NCI-H2196 (cell line): ENCODE measurements around the gene TNNC2.
"Not testable (repeated sequence)": the region's sequence is repeated elsewhere in the genome, so short reads cannot be mapped to it uniquely, and the experiment has no call there.

Source experiments
- DNase-seq: peaks from one replicate; lab custom pipeline; 2025; ENCODE audit not compliant: unreplicated experiment; lab: John Stamatoyannopoulos, UW

TNNC2 gene

DNA sequence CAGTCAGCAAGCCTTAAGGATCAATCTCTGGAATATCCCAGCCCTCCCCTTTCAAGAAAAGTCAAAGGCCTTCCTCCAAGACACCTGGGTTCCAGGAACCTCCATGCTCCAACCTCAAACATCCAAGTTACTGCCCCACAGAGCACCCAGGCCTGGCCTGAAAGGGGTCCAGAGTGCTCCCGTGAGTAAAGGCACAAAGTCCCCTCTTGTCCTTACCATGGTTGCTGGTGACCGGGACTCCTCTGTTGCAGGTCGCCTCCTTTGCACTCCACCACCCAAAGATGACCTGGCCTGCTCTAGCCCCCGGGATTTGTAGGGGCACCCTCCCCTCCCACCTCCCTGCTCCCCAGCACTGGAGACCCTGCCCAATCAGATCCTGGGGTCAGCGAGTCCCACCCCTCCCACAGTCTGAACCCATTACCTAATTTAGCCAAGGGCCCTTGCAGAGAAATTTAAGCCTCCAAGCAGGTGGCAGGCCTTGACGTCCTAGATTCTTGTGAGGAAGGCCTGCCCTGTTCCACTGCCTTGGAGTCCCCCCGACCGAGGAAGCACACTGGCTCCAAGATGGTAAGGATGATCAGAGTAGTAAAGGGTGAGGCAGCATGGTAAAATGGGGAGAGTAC lies at the start of gene TNNC2:
Gene TNNC2 (minus strand): TSS at position 283 of the 623 bp plus-strand sequence. CDS start 64 bp downstream, at position 219.
- DNase-seq = no peak

DNA sequence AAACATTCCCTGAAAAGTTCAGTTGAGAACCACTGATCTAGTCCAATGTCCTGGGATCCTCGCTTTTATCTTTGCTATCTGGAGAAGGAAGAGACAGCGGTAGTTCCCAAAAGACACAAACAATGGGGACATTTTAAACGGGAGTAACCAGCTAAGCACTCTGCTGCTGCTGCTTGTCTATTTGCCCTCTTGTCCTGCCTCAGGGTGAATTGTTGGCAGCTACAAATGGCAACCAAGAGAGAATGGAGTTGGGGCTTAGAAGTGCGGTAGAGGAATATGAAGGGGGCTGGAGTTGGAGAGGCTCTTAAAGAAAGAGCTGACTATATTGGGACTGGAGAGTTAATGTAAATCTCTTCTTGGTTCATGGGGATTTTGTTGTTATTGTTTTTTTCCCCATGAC lies 47.5 kb upstream of the TNNC2 start:
- DNase-seq = no peak

DNA sequence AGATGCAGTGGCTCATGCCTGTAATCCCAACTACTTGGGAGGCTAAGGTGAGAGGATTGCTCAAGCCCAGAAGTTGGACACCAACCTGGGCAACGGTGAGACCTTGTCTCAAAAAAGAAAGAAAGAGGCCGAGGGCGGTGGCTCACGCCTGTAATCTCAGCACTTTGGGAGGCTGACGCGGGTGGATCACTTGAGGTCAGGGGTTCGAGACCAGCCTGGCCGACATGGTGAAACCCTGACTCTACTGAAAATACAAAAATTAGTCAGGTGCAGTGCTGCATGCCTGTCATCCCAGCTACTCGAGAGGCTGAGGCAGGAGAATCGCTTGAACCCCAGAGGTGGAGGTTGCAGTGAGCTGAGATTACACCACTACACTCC lies 47.0 kb upstream of the TNNC2 start:
- not testable (repeated sequence) for DNase-seq

DNA sequence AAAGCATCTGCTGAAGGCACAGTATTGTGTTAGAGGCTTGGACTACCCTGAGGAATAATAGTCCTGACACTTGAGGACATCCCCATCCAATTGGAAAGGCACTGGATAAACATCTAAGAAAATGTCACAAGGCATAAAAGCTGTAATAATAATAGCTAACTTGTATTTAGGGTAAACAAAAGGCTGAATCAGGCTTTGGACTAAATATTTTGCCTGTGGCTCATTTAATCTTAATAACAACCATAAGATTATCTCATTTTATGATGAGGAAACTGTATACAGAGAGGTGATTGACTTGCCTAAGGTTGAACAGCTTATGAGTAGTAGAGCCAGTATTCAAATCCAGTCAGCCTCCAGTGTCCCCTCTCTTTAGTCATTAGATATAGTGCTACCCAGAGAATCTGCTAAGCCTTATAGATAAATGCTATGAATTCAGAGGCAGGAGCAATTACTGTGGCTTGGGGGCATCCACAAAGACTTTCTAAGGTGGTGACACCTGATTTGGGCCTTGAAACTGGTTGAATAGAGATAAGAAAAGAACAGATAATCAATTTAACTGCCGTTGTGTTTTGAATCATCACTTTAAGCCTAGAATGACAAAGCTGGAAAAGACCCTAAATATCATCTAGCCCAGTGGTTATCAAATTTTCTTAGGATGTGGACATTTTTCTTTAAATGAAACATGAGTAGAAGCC lies 46.4 kb upstream of the TNNC2 start:
- DNase-seq = no peak

DNA sequence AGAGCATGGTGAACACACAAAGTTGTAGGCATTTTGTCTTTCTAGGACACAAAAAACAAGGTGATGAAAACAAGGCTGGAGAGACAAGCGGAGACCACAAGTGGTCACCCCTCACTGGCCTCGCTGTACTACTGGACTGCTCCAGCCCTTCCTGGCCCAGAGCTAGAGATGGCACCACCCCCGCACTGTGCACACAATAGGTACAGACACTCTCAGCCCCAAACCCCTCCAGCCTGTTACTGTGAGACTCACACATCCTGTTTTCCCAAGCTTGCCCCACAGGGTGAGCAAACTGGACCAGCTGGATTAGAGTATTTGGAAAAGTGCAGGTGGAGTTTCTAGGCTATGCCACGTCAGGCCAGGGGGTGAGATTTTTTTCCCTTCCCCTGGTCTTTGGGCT lies 45.5 kb upstream of the TNNC2 start:
- no peak for DNase-seq

DNA sequence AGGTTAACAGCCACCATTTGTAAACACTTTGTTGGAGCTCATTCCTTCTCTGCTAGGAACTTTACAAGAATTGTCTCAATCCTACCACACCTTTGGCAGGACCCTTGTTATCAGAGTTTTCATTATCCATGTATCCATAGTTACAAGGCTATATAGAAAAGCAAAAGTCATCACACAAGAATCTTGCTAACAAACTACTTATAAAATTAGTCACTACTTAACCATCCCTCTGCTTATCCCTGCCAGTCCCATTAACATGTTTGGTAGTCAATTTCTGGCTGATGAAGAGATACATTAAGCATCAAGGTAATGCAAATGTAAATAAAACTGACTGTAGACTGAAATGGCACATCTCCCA lies 40.7 kb upstream of the TNNC2 start:
- no peak for DNase-seq

DNA sequence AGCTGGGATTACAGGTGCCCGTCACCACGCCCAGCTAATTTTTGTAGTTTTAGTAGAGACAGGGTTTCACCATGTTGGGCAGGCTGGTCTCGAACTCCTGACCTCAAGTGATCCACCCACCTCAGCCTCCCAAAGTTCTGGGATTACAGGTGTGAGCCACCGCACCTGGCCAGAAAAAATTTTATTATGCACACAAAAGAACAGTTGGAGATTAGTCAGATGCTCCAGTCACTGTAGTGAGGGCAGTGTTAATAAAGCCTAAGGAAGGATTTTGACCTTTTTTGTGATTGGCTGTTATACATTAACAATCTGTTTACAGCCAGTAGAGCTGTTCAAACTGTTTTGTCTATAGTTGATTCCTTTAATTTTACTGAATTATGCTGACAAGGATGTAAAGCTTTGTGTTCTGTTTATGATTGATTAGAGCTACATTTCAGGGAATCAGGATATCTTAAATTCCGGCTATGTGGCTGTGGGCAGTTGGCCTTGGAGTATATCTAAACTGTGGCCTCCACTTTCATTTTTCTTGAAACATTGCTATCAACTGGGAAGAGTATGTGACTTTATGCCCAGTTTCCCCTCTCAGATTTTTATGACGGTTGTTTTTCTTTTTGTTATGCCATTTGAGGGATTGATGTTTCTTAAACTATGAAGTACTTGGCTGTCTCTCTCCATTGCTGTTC lies 40.2 kb upstream of the TNNC2 start:
- DNase-seq = no peak

DNA sequence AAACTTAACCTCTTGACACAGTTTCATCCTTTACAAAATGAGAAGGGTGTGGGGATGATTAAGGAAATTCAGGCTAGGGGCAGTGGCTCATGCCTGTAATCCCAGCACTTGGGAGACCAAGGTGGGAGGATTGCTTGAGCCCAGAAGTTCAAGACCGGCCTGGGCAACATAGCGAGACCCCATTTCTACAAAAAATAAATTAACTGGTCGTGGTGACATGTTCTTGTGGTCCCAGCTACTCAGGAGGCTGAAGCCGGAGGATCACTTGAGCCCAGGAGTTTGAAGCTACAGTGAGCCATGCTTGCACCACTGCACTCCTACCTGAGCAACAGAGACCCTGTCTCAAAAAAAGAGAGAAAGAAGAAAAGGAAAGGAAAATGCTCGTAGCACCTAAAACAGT lies 39.3 kb upstream of the TNNC2 start:
- DNase-seq = no peak

DNA sequence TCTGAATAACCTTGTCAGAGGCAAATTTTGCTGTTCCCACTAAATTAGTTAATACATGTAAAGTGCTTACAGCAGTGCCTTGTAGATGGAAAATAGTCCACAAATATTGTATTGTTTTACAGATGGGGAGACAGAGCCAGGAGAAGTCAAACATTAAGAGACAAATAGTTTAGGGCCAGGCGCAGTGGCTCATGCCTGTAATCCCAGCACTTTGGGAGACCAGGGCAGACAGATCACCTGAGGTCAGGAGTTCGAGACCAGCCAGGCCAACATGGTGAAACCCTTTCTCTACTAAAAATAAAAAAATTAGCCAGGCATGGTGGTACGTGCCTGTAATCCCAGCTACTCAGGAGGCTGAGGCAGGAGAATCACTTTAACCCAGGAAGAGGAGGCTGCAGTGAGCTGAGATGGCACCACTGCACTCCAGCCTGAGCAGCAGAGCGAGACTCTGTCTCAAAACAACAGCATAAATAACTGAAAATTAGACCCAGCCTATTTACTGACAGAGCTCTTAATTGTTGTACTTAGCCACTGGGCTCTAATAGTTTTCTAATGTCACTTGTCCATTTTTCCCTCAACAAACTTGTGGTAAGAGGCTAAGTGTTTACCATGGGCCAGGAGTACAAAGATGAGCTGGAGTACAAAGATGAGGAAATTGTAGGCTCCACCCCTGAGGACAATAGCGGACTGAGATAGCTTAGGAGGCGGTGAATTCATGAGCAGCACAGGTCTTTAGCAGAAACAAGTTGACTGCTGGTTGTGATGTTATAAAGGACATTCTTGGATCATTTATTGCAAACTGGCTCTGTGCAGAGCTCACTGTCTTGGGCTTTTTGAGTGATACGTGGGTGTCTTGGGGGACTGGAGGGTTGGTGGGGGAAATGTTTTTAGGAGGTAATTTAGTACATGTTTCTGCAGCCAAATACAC lies 36.7 kb upstream of the TNNC2 start:
- no peak for DNase-seq

DNA sequence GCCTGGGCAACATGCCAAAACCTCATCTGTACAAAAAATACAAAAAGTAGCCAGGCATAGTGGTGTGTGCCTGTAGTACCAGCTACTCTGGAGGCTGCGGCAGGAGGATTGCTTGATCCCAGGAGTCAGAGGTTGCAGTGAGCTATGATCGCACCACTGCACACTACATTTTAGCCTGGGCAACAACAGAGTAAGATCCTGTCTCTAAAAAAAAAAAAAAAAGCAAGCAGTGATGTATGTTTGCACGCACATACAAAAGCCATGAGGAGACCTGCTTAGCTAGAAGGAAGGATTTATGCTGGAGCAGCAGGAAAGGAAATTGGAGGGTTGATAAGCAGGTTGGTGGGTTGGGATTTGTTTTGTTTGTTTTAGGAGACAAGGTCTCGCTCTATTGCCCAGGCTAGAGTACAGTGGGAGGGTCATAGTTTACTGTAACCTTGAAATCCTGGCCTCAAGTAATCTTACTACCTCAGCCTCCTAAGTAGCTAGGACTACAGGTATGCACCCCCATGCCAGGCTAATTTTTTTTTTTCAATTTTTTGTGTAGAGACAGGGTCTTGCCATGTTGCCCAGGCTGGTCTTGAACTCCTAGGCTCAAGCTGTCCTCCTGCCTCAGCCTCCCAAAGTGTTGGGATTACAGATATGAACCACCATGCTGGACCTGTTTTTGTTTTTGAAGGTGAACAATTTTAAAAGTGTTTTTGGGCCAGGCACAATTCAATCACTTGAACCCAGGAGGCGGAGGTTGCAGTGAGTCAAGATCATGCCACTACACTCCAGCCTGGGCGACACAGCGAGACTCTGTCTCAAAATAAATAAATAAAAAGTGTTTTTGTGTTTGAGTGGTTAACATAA lies 34.3 kb upstream of the TNNC2 start:
- peak; percentile 23 for DNase-seq

DNA sequence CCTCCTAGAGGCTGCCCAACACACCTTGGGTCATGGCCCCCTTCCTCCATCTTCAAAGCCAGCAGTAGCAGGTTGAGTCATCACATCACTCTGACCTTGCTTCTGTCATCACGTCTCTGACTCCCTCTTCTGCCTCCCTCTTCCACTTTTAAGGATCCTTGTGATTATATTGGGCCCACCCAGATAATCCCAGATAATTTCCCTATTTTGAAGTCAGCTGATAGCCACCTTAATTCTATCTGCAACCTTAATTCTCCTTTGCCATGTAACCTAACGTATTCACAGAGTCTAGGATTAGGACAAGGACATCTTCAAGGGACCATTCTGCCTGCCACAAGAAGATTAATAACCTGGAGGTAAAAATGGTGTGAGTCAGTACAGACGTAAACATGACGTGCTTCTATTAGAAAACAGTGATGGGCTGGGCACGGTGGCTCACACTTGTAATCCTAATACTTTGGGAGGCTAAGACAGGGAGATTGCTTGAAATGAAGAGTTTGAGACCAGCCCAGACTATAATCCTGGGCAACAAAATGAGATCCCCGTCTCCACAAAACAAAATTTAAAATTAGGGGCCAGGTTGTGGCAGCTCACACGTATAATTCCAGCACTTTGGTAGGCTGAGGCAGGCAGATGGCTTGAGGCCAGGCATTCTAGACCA lies 33.6 kb upstream of the TNNC2 start:
- no peak for DNase-seq

DNA sequence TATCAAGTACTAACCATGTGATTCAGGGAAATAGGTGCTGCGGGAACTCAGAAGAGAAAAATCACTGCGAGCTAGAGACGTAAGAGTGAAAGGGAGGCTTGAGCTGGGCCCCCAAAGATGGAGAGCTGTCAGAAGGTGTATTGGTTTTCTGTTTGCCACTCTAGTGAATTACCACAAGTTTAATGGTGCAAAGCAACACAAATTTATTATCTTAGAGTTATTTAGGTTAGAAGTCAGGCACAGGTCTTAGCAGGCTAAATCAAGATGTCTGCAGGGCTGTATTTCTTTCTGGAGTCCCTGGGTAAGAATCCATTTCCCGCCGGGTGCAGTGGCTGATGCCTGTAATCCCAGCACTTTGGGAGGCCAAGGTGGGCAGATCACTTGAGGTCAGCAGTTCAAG lies 32.8 kb upstream of the TNNC2 start:
- no peak for DNase-seq

DNA sequence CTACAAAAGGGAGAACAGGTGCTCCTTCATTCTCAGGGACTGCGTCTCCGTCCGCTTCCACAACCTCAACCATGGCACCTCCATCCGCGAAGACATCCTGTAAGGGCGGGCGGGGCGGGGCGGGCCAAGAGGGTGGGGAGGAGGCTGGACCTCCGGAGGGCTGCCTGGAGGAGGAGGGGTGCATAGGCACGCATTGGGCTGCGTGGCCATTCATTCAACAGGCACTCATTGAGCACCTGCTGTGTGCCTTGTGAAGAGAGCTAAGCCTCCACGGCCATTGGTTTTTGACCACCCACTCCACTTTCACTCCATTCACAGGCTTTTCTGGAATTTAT lies 30.7 kb upstream of the TNNC2 start:
- no peak for DNase-seq

DNA sequence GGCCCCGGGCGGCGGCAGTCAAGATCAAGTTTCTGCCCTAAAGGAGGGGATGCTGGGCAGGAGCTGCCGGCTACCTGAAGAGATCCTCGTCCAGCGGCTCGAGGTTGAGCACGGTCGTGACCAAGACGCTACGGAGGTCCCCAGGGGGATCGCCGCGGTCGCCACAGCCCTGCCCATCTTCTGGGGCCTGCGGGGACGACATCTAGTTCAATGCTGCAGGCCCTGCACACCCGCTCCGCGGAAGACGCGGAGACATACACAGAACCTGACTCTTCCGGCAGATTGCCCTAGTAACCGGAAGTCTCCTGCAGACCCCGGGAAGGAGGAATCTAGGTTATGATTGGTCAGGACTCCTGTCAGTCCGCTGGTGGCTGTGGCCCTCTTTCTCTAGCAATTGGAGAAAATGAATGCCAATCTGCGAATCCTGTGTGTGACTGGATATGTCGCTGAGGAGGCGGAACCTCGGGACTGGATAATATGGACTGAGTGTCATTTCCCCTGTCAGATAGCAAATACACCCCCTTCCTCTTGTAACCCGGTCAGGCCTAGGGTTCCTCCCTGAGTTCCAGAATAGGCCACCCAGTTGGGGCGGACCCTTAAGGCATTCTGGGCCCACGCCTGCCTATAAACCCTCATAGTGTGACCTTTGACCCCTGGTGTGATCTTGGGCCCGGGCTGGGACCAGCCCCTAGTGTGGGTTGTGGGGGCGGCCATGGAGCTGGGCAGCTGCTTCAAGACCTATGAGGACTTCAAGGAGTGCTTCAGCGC lies 30.2 kb upstream of the TNNC2 start, which contains the start of the genes ACOT8 and ZSWIM3:
Gene ACOT8 (minus strand): TSS at position 279 of the 768 bp plus-strand sequence. CDS start 77 bp downstream, at position 202.
Gene ZSWIM3 (plus strand): TSS at position 501 of the 768 bp plus-strand sequence. CDS start 212 bp downstream, at position 713.
- DNase-seq = peak; percentile 100

DNA sequence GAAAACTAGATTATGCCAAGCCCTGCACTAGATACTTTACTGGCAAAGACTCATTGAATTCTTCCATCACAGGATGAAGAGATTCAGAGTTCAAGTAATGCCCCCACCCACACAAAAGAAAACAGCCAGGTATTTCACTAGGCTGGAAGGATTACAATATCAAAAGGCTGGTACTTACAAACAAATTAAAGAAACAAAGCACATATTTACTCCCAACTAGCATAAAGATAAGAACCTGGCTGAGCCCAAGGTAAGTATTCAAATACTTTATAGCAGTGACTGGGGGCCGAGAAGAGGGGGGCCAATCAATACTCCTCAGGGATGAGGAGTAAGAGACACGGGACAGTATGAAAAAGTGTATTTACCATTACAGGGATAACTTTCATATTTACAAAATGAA lies 26.4 kb upstream of the TNNC2 start:
- no peak for DNase-seq

DNA sequence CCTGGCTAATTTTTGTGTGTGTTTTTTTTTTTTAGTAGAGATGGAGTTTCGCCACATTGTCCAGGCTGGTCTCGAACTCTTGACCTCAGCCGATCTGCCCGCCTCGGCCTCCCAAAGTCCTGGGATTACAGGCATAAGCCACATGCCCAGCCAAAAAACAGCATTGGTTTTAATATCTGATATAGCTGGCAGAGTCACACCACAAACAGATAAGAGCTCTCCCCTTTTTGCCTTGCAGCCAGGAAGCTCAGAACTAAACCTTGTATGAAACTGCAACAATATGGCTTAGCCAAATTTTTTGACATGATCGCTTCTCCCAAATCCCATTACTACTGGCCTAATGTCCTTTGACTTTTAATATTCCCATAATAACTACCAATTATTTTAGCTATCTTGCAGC lies 25.2 kb upstream of the TNNC2 start:
- DNase-seq = no peak

DNA sequence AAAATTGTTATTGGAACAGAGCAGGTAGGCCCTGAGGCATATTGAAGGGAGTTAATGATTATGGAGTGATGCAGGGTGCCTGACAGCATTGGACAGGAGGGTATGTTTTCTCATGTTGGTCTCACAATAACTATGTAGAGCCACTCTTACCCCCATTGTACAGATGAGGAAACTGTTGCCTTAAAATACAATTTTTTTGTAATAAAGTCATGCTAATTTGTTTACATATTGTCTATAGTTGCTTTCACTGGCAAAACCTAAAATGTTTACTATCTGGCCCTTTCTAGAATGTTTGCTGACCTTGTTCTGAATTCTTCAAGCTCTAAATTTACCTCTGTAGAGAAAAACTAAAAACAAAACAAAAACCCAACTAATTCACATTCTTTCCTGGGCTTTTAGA lies 24.4 kb upstream of the TNNC2 start:
- DNase-seq = no peak

DNA sequence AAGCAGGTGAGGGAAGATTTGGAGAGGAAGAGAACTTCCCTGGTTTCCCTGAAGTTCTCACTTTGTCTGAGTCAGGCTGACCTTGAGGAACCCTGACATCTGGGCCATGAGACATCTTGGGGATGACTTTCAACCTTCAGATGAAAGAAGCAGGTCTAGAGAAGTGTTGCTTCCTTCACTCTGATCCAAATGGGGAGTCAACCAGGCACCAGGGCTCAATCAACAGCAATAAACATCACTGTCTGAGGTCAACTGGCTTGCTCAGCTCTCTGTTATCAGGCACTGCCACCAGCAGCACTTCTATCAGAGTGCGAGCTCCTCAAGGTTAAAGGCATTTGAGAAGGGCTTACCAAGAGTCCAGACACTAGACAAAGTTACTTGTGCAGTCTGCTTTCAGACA lies 23.8 kb upstream of the TNNC2 start:
- no peak for DNase-seq

DNA sequence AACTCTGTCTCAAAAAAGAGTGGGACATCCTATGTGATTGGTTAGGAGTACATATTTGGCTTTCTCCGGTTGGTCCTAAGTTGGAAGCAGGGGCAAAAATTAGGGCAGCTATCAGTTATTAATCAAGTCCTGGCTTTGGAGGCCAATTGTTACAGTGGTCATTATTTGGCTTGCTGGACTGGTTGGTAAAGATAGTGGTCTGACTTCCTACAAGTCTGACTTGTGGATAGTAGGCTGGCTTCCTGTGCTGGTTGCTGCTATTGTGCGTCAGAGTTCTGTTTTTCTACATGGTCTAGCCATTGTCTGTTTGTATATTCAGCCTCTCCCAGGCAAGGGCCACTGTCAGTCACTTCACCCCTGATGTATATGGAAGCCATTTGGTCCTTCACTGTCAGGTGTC lies 23.1 kb upstream of the TNNC2 start:
- DNase-seq = no peak
